GM12891 (cell line): ENCODE results near the gene KIF20B.

Experiments
- DNase-seq: peaks from one replicate; pipeline ENCODE4 v3.0.0; 2011; ENCODE audit warnings: low spot score; ENCODE audit not compliant: insufficient read length
- FAIRE-seq: peaks from 2 replicates; lab custom pipeline; 2011; peaks lifted over from hg19 to GRCh38; lab: Jason Lieb, UNC
- PAX5 ChIP-seq: IDR thresholded peaks from 2 replicates; pipeline ENCODE4 v1.6.1; 2011; ENCODE audit warnings: low read length, moderate library complexity, mild to moderate bottlenecking; ENCODE audit not compliant: insufficient read depth, severe bottlenecking
- POLR2A ChIP-seq: IDR thresholded peaks from 2 replicates; pipeline ENCODE4 v1.6.1; 2011; ENCODE audit warnings: low read depth, low read length, control low read depth
- POLR2AphosphoS5 ChIP-seq: IDR thresholded peaks from 2 replicates; pipeline ENCODE4 v1.6.1; 2011; ENCODE audit warnings: low read depth, low read length, control low read depth
- POU2F2 ChIP-seq: IDR thresholded peaks from 2 replicates; pipeline ENCODE4 v1.6.1; 2011; ENCODE audit warnings: low read depth, mild to moderate bottlenecking, control low read depth, low read length, moderate library complexity
- SPI1 ChIP-seq: IDR thresholded peaks from 2 replicates; pipeline ENCODE4 v1.6.1; 2011; ENCODE audit warnings: low read depth, low read length, control low read depth
- TAF1 ChIP-seq: IDR thresholded peaks from 2 replicates; pipeline ENCODE4 v1.6.1; 2011; ENCODE audit warnings: low read depth, low read length, control low read depth

KIF20B gene

DNA sequence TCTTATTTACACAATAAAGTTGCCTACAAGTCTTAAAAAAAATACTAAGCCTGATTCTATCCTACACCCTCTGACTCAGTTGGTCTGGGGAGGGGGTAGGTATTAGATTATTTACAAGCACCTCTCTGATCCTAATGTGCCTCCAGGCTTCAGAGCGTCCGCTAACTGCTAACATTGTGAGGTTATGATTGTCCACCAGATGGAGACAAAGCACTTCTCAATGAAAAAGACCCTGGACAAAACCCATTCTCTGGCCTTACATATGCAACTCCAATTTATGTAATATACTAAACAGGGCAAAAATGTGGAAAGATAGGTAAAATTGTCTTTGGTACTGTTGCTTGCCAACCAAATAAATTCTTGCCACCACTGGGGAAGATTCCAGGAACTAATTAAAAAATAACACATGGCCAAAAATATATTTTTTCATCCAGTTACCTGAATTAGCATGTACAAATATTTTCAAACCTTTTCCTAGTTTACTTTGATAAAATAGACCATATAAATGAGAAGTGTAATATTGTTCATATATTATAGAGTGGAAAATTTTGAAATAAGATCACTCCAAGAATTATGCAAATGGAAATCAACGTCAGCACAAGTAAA, 92.4 kb downstream of the KIF20B start:
- TF ChIP-seq SPI1: no peak
- TF ChIP-seq PAX5: no peak
- no peak for TF ChIP-seq POU2F2
- TF ChIP-seq TAF1: no peak
- TF ChIP-seq POLR2AphosphoS5: no peak
- no peak for TF ChIP-seq POLR2A
- DNase-seq (peak; percentile 16), FAIRE-seq (peak; percentile 60)

DNA sequence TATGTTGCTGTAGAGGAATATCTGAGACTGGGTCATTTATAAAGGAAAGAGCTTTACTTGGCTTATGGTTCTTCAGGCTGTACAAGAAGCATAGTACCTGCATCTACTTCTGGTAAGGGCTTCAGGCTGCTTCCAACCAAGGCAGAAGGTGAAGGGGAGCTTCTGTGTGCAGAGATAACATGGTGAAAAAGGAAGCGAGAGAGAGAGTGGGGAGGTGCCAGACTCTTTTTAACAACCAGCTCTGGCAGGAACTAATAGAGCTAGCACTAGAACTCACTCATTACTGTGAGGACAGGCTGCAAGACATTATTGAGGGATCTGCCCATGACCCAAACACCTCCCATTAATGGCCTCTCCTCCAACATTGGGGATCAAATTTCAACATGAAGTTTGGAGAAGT, 94.5 kb downstream of the KIF20B start:
- DNase-seq (no peak), FAIRE-seq (peak; percentile 57)
- TF ChIP-seq POLR2A (no peak), POLR2AphosphoS5 (no peak), PAX5 (no peak), SPI1 (peak; percentile 41; the same call in 1 of the 2 replicates), TAF1 (no peak), POU2F2 (no peak)

DNA sequence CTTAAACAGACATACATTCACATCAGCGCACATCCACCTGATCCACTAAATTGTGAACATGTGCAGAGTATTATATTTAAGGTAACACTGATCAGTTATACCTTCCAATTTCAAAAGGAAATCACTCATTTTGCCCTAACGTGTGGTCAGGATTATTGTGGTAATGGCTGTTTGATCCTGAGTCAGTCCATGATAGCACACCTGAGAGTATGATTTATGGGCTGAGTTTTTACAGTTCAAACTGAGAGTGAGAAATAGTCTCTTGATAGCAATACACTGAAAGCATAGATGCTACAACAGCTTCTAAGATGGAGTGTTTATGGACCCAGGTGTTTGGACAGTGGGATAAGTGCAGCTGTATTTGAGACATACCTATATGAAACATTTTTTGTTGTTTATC, 96.7 kb downstream of the KIF20B start:
- peak; percentile 51 for FAIRE-seq
- DNase-seq: no peak
- TF ChIP-seq POU2F2 (no peak), POLR2A (no peak), SPI1 (no peak), PAX5 (no peak), TAF1 (no peak), POLR2AphosphoS5 (no peak)

DNA sequence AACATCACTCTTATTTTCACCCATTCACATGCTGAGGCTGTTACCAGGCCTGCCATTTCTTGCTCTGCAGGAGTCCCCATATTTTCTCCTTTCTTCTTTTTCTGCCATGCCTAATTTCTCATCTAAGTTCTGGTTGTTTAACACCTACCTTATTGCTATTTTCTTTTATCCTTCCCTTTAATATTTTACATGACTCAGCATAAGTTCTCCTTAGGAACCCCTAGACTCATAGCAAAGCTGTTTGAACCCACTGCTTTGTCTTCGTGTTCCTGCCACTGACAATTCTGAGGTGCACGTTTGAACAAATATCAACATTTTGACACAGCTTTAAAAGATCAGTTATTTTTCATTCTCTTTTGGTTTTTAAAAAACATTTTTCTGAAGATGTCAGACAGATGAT, 98.2 kb downstream of the KIF20B start:
- DNase-seq (no peak), FAIRE-seq (no peak)
- no peak for TF ChIP-seq PAX5
- TF ChIP-seq POLR2AphosphoS5: no peak
- no peak for TF ChIP-seq POU2F2
- TF ChIP-seq SPI1: no peak
- no peak for TF ChIP-seq TAF1
- no peak for TF ChIP-seq POLR2A

DNA sequence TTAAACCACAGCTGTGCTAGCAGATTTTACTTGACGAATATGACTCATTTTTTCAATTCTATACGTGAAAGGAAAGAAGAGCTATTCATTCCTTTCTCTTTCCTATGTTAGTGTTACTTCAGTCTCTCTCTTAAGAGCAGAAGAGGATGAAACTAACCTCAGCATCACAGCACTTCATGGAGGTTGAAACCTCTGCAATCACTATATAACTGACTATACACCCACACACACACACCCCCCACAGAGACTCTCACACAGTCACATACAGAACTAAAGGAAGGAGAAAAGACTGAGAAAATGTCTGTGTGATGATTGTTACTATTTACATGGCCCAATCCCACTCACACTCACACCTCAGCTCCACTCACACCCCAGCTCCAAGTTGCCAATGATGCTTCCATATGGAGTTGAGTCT, 104.2 kb downstream of the KIF20B start:
- FAIRE-seq (peak; percentile 91), DNase-seq (no peak)
- TF ChIP-seq POLR2A (no peak), POU2F2 (no peak), PAX5 (no peak), POLR2AphosphoS5 (no peak), TAF1 (no peak), SPI1 (no peak)

DNA sequence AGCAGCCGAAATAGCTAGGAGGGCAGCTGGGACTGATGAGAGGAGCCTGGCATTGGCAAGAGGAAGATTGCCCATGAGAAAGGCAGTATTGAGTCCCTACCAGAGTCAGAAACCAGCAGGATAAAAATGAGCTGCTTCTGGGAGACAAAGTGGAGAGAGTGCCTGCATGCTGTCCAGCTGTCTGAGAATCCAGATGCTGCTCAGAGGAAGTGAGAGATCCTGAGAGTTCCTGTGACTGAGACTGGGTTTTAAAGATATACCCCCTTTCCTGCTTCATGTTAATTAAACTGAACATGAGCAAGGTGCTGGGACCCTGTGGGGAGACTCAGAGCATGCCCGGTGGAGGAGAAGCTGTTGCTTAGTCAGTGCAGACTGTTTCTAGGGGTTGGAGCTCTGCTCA, 107.5 kb downstream of the KIF20B start:
- DNase-seq: no peak
- no peak for FAIRE-seq
- TF ChIP-seq PAX5 (no peak), POU2F2 (no peak), SPI1 (peak; percentile 74), TAF1 (no peak)

DNA sequence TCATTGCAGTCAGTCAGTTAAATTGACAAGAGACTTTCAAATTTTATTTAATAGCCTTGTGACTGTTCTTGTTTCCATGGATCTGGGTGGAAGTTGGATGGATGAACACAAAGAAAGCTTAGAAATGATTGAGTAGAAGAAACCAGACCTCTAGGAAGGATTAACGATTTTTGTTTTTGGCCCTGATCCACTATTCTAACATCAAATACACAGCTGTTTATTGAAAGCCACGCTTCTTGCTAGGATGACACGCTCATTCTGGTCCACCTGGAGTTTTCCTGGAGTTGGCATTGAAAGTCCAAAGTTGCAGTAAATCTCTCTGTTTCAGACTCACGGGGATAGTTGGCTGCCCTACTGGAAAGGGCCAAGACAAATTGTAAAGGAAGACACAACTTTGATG, 108.4 kb downstream of the KIF20B start:
- DNase-seq (no peak), FAIRE-seq (no peak)

DNA sequence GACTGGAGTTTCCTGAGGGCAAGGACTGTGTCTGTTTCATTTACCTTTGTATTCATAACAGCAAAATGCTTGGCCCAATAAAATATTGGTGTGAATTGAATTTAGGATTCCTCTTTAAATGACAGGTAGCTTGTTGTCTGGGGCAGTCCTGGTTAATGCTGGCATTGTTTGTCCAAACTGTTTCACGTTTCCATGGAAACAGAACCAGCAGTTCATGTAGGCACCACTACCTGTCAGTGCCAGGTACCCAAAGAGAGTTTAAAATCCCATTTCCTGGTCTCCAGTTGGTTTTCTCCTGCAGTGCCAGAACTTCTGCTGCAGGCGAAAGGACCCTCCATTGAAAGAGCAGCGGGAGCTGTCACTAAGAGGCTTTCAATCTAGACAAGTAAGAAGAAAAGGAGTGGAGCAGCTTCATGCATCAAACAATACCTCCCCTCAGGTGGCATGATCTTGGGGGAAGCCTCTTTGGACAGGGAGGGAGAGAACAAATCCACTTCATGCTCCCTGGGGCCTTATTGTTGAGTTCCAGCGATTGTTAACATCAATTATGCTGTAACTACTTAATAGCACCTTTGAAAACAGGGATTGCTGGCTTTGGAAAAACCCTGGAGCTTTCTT, 109.6 kb downstream of the KIF20B start:
- no peak for TF ChIP-seq TAF1
- no peak for TF ChIP-seq POU2F2
- TF ChIP-seq POLR2AphosphoS5: no peak
- no peak for TF ChIP-seq POLR2A
- TF ChIP-seq PAX5: no peak
- TF ChIP-seq SPI1: no peak
- DNase-seq (no peak), FAIRE-seq (no peak)

More for the DNA sequence above, 108.4 kb downstream of the KIF20B start:
- TF ChIP-seq SPI1 (no peak), POLR2A (no peak), POLR2AphosphoS5 (no peak), TAF1 (no peak), POU2F2 (no peak), PAX5 (no peak)

DNA sequence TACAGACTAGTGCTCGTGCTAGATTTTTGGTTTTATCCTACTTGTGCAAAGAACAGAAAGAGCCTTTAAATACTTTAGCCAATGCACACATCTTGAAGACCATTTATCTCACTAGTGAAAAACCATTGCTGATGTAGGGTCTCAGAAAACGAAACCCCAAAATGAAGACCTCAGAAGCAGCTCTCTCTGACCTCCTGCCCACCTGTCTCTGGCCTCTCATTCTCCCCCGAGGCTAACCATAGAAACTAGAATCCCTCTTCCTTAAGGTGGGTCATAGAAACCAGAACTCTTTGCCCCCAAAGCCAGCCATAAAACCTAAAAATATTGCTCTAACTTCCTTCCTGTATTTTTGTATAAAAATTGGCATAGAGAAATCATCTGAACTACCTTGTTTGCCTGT, 112.2 kb downstream of the KIF20B start:
- no peak for TF ChIP-seq TAF1

DNA sequence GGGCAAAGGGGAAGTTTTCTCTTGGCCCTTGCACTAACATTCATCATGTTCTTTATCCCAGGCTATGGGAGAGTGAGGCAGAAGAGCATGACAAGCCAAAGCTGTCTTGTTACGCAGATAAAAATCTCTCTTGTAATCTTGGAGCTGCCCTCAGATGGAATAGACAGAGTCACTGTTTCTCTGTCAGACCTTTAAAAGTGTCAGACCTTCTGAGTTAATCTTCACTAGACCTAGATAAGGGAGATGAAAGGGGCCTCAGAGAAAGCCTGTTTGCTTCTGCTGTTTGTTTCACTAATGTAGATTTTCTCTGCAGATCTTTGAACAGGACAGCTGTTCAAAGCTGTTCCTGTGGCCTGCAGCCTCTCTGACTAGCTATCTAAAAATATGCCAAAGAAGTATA, 112.9 kb downstream of the KIF20B start:
- FAIRE-seq (no peak), DNase-seq (no peak)
- no peak for TF ChIP-seq POLR2A
- TF ChIP-seq PAX5: no peak
- TF ChIP-seq SPI1: no peak
- TF ChIP-seq POLR2AphosphoS5: no peak
- no peak for TF ChIP-seq POU2F2
- TF ChIP-seq TAF1: no peak

More for the DNA sequence above, 112.2 kb downstream of the KIF20B start:
- DNase-seq (no peak), FAIRE-seq (no peak)
